HepG2 (cell line): ENCODE data around the gene APOA1. TPM values are rescaled to one million over a fixed set of nuclear protein-coding genes. Genes with fewer than 3 reads are reported as not detected.

Source experiments
- AFF4 ChIP-seq: sonication (generic); formaldehyde crosslinking; IDR thresholded peaks from 2 replicates; pipeline ENCODE4 v1.4.0; 2020; ENCODE audit warnings: missing genetic modification reagents
- ARID3A ChIP-seq: IDR thresholded peaks from 2 replicates; pipeline ENCODE4 v1.6.1; 2012; ENCODE audit warnings: low read depth, low read length, improper control_type of control experiment
- E2F1 ChIP-seq: sonication (generic); formaldehyde crosslinking; IDR thresholded peaks from 2 replicates; pipeline ENCODE4 v1.5.0; 2020; ENCODE audit warnings: missing genetic modification reagents
- FOXP1 ChIP-seq, 2 experiments: fragments of 450-650 bp in 1 of 2; IDR thresholded peaks; 2 replicates each; pipeline ENCODE4 v1.6.1; 2017 to 2018; ENCODE audit warnings: antibody characterized with exemption in 1 of 2
- KMT2B ChIP-seq: IDR thresholded peaks from 2 replicates; pipeline ENCODE4 v1.6.1; 2016; ENCODE audit warnings: missing genetic modification reagents, missing compliant biosample characterization
- POGZ ChIP-seq: sonication (generic); formaldehyde crosslinking; IDR thresholded peaks from 2 replicates; pipeline ENCODE4 v1.4.0; 2020; ENCODE audit warnings: mild to moderate bottlenecking, missing genetic modification reagents
- SATB2 ChIP-seq: sonication (generic); formaldehyde crosslinking; IDR thresholded peaks from 2 replicates; pipeline ENCODE4 v1.5.0; 2020; ENCODE audit warnings: missing genetic modification reagents
- ZFP41 ChIP-seq: sonication (generic); formaldehyde crosslinking; IDR thresholded peaks from 2 replicates; pipeline ENCODE4 v1.4.0; 2020; ENCODE audit warnings: mild to moderate bottlenecking, missing genetic modification reagents, borderline replicate concordance
- ZNF260 ChIP-seq: sonication (generic); formaldehyde crosslinking; IDR thresholded peaks from 2 replicates; pipeline ENCODE4 v1.4.0; 2020; ENCODE audit warnings: missing genetic modification reagents, low read depth, mild to moderate bottlenecking, borderline replicate concordance
- ZNF704 ChIP-seq: sonication (generic); formaldehyde crosslinking; IDR thresholded peaks from 2 replicates; pipeline ENCODE4 v1.8.1; 2023; ENCODE audit warnings: mild to moderate bottlenecking, inconsistent platforms, moderate library complexity, missing genetic modification reagents, borderline replicate concordance
- ZNF784 ChIP-seq: sonication (generic); formaldehyde crosslinking; IDR thresholded peaks from 2 replicates; pipeline ENCODE4 v1.5.1; 2020; ENCODE audit warnings: missing genetic modification reagents, mild to moderate bottlenecking, borderline replicate concordance
- polyA plus RNA-seq, 8 experiments: library from polyadenylated mRNA; depleted of rRNA in 3 of 8; stranded (reverse) in 7 of 8; unstranded in 1 of 8; fragments of >200 nt; fragmentation: Illumina TruSeq in 4 of 8; extraction: Trizol in 4 of 8; gene quantifications; 2 replicates each; pipeline versions ENCODE4 v1.2.1 to v1.2.3, GENCODE V29; 2011 to 2016; ENCODE audit warnings: low read depth in 4 of 8, missing spikeins in 1 of 8, mixed read lengths in 1 of 8; ENCODE audit not compliant: insufficient read depth in 1 of 8
- total RNA-seq, 5 experiments: library from RNA; depleted of rRNA; stranded (reverse); fragments of >200 nt; fragmentation: Illumina TruSeq; extraction: Trizol; gene quantifications; 2 replicates each; pipeline ENCODE4 v1.2.3, GENCODE V29; 2016; ENCODE audit warnings: low read depth in 1 of 5

The APOA1 gene
- total and polyA plus RNA-seq, 2 of the 13 experiments (the other 11 are each of a cell fraction or from before 2014, with no cell fraction given), result 1,973 to 5,485 TPM

GRCh38 chr11:116791813-116792143 lies 45.6 kb downstream of the APOA1 start, which contains the start of gene APOA5 (continued):
- TF ChIP-seq ARID3A (no peak), ZFP41 (CRISPR knock-in tag) (no peak), ZNF704 (CRISPR knock-in tag) (no peak), ZNF784 (CRISPR knock-in tag) (no peak), ZNF260 (no peak), FOXP1 (IDR thresholded peaks at IDR 0.05) (no peak), FOXP1 (CRISPR knock-in tag; IDR thresholded peaks at IDR 0.05) (no peak), E2F1 (no peak), KMT2B (0 out of 2 replicates have a peak, but pooled peaks have one; percentile 2), SATB2 (CRISPR knock-in tag) (no peak), AFF4 (CRISPR knock-in tag) (no peak), POGZ (CRISPR knock-in tag) (no peak)
